ENCODE data around the gene JAKMIP3.

- TF ChIP-seq CHD2 (IDR thresholded peaks at IDR 0.05; ENCODE audit: borderline replicate concordance, low read depth, low read length) (no peak), POU2F2 (IDR thresholded peaks at IDR 0.05; ENCODE audit: borderline replicate concordance, low read depth, low read length) (no peak), GABPA (IDR thresholded peaks at IDR 0.05; ENCODE audit: low read depth) (no peak), CTCF (IDR thresholded peaks at IDR 0.05 in 2 of 3, conservative IDR thresholded peaks at IDR 0.05 in 1 of 3; ENCODE audit: control insufficient read depth in 2 of 3, extremely low read depth in 1 of 3, insufficient read depth in 1 of 3, low read depth in 3 of 3, low read length in 3 of 3) (no peak), TARDBP (IDR thresholded peaks at IDR 0.05; ENCODE audit: borderline replicate concordance) (no peak)
These were observed 43.5 kb upstream of the JAKMIP3 start for GRCh38 chr10:132022241-132022640.

All from GM12878 (cell line).